Brain pericyte (primary cell): ENCODE results near the gene SCD5.

Experiments used
- DNase-seq: peaks from one replicate; pipeline ENCODE4 v3.0.0-alpha.2; 2012; ENCODE audit warnings: low read depth, low spot score

The SCD5 gene

DNA sequence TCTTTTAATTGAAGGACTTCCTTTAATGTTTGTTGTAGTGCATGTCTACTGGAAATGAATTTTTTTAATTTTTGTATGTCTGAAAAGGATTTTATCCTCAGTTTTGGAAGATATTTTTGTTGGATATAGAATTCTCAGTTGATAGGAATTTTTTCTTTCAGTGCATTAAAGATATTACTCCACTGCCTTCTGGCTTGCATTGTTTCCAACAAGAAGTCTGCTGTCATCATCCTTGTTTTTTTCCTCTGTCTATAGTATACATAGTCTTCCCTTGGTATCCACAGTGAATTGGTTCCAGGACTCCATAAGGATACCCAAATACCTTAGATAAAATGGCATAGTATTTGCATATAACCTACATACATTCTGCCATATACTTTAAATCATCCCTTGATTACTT is 33.5 kb downstream of the SCD5 start:
- DNase-seq: no peak

DNA sequence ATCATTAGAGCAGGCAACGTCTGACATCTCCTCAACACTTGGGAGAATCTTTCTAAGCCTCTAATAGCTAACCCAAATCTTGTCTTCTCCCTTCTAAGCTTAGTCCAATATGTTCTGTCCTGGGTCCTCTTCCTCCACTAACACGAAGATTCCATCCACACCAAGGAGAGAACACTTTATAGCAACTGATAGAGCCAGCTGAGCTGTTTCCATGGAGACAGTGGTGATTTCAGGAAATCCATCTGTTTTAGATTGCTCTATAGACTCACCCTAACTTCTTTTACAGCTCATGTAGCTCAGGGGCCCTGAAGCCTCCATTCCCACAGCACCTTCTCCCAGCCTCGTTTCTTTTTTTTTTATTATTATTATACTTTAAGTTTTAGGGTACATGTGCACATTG is 37.4 kb downstream of the SCD5 start:
- DNase-seq: no peak

DNA sequence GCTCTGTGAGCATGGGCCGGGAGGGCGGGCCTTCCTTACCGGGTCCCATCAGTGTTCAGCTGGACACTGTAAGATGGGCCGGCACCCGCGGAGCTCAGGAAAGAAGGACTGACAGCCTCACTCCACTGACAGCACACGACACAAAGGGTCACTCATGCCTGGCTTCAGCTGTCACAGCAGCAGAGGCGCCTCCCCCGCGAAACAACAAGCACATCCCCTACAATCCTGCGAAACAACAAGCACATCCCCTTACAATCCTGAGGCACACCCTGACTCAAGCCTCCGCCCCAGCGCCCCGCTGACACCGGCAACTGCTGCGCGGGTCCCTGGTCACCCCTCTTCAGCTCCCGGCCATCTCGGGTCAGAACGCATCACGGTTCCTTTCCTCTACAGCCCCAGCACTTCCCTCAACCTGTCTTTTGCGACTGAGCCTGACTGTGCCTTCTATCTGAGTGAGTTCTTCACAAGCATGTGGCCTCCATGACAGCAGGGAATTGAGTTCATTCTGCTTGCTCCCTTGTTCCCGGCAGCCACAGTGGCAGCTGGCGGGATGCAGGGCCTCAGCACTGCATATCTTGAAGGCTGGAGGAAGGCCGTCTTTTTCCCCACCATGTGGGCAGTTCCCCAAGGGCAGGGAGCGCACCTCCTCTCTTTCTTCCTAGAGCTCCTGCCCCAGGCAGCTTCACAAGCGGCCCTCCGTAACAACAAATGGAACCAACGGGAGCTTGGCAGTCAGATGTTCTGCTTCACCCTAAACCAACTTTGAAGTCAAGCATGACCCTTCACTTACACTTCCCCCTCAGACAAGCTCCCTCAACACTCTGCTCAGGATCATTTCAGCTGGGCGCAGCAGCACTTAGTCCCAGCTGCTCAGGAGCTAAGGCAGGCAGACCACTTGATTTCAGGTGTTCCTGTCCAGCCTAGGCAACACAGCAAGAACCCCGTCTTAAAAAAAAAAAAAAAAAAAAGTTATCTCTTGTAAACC is 39.6 kb downstream of the SCD5 start:
- DNase-seq: no peak

DNA sequence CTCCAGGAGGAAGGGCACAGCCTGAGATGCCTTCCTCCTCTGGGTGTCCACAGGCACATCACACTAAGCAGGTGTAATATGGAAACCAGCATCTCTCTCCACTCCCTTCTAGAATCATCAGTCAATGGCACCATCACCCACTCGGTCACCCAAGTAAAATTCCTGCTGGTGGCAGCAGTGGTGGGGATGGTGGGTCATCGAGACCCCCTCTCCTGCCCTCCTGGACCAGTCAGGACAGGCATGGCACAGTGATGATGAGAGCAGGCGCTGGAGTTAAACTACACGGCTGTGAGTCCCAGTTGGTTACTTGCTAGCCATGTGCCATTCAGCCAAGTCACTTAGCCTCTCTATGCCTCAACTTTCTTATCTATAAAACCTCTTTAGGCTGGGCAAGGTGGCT is 42.5 kb downstream of the SCD5 start:
- DNase-seq: no peak

DNA sequence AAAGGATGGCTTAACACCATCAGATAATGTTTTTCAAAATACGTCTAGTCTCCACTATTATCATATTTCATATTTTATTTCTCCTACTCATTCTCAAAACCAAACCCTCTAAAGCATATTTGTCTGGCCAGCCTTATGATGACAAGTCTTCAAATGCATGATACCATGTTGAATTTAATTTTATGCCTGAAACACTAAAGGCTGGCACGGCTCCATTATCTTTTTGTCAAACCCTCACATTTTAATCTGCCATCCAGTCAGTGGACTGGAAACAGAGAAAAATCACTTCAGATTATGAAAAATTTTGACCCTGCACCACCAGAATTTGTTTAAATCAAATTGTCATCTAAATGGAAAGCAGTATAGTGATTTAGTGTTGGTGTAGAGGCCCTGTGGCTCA is 42.9 kb downstream of the SCD5 start:
- DNase-seq: no peak

DNA sequence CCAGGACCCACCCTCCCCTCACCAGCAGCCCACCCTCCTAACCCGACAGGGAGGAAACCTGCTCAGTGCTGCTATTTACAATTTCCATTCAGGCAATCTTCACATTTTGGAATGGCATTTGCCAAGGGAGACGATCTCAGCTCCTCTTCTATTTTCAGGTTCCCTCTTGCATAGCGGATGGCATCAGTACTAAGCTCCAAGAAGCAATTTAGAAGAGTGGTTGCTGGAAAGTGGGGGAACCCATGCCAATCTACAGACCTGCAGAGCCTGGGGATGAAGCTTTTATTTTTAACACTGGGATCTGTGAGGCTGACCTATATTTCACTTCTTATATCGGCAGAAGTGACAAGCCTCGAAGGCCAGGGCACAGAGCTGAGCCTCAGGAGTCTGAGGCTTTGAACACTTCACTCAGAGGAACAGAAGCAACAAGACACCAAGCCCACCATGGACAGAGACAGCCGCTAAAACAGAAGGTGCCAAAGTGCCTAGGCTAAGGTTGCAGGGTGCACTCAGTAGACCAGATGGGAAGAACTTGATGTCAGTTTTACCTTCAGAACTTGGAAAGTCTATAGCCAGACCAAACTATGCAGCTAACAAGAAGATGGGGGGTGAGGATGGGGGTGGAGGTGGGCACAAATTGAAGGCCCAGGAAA is 44.0 kb downstream of the SCD5 start:
- no peak for DNase-seq

DNA sequence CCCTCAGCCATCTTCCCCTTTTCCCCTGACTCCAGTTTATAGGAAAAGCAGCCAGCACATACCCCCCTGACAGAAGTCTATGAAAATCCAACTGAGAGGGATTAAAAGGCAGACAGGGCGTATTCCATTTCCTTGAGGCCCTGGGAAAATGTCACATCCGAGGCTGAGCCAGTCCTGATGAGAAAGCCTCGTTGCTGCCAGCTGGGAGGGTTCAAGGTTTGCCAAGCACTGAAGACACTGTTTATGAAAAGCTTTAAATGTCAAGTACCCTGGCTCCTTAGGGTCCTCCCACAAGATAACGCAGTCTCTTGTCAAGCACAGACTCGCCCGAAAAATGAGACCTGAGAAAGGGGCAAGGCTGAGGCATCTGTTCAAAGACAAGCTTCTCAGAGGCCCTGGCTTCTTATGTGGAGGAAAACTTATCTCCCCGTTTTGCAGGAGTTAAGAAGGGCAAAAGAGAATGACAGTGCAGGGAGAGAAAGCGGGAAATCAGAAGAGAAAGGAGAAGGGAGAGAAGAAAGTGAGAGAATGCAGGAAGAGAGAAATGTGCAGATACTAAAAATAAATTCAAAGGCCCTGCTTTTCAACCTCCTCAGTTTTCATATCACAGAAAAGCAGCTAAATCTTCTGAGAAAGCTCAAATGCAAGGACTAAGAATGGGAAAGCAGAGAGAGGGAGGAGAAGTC is 44.7 kb downstream of the SCD5 start:
- DNase-seq: no peak

DNA sequence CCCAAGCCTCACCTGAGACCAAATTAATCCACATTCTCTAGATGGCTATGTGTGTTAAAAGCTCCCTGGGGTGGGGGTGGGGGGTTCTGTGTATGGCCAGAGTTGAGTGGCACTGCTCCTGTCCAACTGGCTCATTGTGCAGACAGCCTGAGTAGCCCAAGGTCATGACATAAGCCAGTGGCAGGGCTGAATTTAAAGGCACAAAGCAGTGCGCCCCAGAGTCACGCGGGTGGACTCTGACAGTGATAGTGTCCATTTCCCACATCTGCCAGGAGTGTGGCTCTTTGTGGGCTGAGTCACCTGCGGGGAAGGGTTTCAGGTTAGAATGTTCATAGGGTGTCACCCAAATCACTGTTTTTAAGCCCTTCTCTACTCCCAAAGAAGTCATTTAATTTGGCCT is 45.4 kb downstream of the SCD5 start:
- no peak for DNase-seq

DNA sequence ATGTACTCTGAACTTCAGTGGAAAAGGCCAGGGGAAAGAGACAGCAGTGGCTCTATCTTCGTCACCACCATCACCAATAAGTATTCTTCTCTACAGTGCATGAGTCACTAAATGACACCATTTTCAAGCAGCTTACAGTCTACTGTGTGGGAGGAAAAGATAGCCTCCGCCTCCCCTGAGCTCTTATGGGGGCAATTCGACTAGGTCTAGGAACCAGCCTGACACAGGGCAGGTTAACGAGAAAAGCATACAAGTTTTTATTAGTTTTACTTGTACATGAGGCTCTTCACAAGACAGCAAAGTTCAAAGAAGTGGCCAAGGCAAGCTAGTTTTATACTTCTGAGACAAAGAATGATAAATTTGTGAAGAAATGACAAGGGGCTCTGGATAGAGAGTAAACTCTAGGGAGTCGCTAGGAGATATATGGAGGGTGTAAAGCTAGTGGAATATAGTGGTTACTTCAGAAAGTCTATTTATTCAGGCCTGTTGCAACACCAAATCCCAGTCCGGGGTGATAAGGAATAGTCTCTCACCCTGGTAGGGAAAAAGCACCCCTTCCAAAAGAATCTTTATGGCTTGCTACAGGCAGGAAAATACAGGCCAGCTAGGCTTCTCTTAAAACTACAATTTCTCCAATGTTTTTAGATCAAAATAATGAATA is 49.7 kb downstream of the SCD5 start:
- no peak for DNase-seq

DNA sequence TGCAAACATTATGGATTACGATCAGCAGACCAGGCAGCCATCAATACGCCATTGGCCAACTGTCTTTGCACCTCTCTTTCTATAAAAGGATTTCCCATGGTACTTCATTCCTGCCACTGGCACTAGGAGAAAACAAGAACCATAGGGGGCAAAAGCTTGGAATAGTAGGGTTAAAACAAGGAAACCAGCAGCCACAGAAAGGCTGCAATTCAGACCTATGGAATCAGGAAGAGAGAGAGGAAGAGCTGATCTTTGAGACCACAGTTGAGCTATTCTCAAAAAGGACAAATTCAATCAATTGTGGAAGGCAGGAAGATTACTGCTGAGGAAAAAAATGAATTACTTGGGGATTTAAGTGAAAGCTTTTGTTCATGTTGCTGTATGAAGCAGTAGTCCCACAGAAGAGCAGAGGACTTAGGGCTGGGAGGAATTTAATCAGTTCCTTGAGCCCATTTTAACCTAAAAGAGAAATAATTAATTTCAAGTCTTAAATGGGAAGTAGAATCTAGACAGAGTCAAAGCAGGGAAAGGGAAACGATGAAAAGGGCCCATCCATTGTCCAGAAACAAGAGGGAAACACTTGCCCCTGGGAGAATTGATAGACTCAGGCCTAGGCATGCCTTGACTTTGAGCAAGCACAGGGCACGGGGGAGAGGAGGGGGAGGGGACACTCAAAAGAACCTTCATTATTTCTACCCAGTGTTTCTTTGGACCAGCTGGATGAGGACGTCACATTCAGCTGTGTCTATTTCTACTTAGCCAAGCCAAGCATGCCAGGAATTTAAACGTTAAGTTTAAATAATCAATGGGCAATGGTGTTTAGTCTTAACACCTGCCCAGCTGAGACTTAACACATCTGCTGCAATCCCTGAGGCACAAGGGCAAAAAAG is 50.7 kb downstream of the SCD5 start:
- DNase-seq: no peak

DNA sequence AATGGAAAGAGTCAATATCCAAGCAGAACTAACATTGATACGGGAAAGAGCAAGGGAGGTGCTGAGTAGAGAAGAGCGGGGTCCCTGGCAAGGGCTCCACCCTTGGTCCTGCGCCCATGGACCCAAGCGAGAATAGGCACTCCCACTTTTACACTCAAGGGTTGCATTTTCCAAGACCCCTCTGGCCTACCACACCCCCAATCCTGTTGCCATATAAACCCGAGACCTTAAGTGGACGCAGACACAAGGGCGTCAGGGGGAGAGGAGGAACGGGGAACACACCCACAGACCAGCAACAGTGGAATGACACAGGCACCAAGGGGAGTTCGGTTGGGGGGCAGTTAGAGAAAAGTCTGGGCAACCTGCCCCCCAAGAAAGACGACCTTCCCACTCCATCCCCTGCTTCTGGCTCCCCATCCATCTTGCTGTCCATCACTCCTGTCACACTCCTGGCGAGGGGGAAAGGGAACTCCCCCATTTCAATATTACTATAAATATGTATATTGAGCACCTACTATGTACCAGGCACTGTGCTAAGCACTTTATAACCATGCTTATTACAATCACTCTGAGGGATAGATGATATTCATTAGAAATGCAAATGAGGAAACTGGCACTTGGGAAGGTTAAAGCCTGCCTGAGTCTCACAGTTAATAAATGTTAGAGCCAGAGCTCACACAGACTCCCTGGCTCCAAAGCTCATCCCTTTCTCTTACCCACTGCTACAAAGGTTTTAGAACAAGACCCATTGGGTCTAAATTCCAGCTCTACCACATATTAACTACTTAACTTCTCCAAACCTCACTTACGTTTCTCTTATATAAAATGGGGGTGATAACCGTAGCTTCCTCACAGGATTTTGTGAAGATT is 51.7 kb downstream of the SCD5 start:
- DNase-seq: no peak

DNA sequence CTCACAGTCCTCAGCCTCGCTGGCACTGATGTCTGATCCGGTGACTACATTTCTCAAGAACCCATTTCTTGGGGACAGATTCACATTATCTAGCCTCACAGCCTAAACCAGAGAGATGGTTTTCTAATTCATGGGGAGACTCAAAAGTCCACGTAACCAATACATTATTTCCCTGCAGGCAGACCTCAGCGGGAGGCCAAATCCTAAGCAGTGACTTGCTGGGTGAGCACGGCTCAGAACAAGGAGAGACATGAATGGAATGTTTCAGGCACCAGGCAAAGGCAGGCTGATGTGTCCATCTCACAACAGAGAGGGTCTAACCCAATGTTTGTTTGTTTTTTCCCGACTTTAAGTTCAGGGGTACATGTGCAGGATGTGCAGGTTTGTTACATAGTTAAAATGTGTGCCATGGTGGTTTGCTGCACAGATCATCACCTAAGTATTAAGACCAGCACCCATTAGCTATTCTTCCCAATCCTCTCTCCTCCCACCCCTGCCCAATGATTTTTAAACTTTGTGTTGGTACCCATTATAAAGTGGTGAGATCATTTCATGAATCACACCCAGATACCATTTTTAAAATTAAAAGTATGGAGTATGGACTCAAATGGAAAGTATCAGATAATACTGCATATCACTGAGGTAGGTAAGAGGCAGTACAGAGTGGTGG is 53.3 kb downstream of the SCD5 start:
- no peak for DNase-seq

DNA sequence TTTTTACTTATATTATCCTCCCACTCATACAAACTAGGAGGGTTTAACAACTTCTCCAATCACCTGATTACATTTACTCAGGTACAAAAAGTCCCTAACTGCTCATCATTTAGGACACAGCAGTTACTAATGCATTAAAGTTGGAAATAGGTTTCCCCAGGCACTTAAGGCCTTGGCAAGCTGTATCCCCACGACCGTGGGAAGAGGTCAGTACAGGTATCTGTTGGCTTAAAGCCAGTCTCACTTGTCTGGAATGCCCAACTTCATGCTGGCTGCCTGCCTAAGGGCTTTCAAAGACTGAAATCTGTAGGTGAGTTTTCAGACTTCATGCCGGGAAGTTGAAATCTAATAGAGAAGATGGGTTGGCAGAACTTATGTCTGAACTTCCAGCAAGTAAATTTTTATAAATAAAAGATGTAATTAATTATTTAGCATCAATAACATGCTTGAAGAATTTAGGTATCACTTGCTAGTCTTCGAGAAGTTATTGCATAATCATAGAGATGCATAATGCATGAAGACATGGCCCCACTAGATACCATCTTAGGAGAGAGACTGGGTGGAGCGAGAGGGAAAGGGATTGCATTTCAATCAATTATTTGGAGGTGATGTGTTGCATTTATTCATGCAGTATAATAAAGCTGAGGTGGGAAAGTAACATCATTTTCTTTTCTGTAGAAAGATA is 54.2 kb downstream of the SCD5 start:
- DNase-seq: no peak

DNA sequence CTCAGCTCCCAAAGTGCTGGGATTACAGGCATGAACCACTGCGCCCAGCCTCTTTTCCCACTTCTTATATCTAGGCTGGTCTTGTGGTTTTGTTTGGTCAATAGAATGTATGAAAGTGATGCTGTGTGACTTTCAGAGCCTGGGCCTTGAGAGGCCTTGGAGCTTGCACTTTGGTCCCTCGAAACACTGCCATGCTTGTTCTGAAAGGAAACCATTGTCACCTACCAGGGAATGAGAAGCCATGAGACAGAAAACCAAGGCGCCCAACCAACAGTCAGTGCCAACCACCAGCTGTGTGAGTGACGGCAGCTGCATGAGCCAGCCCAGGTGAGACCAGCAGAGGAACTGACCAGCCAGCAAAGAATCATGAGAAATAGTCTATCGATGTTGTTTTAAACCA is 57.4 kb downstream of the SCD5 start:
- DNase-seq: no peak

DNA sequence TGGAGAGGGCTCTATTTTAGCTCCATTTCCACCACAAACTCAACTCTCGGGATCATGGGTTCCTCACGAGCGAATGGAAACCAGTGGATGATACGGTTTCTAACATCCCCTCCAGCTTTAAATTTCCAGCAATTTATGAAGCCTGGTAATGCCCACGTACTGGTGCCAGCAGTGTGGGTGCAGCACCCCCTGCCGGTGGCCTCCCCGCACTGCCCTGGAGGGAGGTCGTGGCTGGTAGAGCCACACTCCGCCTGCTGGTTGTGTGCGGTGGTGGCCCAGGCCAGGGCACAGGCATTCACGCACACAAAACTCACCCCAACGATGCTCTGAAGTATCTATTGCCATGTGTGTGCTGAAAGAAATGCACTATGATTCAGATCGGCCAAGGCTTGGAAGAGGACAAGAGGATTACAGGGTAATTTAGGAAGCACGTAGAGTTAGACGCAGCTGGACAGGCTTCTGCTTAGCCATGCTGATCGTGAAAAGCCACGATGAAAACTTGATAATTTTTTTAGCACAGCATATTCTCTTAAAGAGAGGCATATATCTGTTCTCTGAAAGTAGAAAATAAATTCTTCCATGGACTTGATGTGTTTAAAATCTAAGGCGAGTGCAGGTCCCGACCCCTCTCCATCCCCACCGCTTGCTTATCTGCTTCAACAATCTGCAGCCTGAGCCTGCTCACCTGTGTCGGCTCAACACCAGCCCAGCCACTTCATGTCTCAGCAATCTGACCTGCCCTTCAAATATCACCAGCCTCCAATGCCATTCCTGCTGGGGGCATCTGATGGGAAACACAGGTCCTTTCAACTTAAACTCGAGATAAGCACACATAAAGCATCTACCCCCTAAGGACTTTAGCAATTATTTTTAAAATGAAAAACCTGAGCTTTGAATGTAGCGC is 59.1 kb downstream of the SCD5 start:
- DNase-seq: peak; percentile 30

DNA sequence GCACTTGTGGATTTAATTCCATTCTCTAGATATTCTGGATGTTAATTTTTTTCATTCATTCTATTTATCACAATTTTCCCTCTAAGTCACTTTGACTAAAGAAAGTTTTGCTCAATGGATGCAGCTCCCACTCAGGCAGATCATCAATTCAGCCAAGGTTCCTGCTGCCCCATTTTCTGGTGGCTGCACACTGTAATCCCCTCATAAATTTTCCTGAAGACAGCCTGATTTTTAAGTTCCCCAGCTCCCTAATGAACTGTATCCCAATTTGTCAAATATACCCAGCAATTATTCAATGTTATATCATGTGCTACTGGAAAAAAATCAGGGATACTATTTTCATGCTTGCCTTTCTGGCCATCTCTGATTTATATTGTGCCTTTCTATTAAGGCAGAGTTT is 61.2 kb downstream of the SCD5 start:
- no peak for DNase-seq

DNA sequence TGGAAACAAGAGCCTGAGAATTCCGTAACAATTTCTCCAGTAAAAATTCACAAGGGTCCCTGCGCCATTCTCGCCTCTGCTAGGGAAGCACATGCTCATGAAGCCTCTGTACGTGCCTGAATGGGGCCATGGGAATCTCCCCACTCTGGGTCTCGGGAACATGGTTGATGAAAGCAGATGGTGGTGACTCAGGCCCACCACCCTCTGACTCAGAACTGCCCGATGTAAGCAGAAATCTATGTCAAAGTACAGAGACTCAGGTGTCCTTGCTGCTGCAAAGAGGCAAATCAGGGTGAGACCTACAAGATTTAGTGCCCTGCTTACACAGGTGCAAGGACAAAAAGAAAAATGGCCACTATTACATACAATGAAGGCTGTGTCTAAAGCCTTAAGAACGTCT is 65.0 kb downstream of the SCD5 start:
- DNase-seq: no peak

DNA sequence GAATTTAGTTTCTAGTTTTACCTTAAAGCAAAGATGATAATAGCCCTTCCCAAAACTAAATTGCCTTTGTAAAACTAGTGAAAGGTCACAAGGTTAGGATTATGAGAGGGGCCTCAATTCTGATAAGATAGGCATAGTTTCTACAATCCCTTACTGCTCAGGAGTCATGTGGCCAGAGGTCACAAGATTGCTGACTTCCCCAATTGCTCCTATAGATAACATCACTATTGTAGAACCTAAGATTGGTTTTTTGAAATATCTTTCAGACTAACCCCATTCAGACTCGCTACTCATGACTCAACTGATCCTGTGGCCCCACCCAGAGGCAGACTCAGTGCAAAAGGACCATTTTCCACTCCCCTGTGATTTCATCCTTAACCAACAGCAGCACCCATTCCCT is 70.3 kb downstream of the SCD5 start:
- no peak for DNase-seq
